ENCODE measurements around the gene ZNF445.
"Not testable (repeated sequence)": the region's sequence is repeated elsewhere in the genome, so short reads cannot be mapped to it uniquely, and the experiment has no call there.

Gene ZNF445

GRCh38 chr3:44398853-44399252 lies 78.6 kb downstream of the ZNF445 start:
- H3K27ac ChIP-seq (ENCODE audit: low read depth, low read length) = no peak overlapping the region
- no peak for DNase-seq
- no peak overlapping the region for H2BK5ac ChIP-seq (ENCODE audit: low read depth, low read length, poor library complexity)
- peaks cover 0 to 2% of the 10 kb centered on the region in 2 experiments for H3K36me3 ChIP-seq (ENCODE audit: control insufficient read depth in 1 of 2, insufficient read depth in 2 of 2, low read length in 2 of 2)
- H3K27me3 ChIP-seq (ENCODE audit: insufficient read depth, low read length) = no peaks in the 10 kb centered on the region
- no peak overlapping the region for H3K18ac ChIP-seq (ENCODE audit: low read length)
- peaks cover 2% of the 10 kb centered on the region in 2 experiments for H3K4me1 ChIP-seq (ENCODE audit: control insufficient read depth in 1 of 2, insufficient read depth in 2 of 2, low read length in 2 of 2)
- no peak overlapping the region for H2AFZ ChIP-seq (ENCODE audit: insufficient read depth, low read length, poor library complexity)
- H3K79me2 ChIP-seq (ENCODE audit: control insufficient read depth, insufficient read depth, low read length, poor library complexity) = no peaks in the 10 kb centered on the region
- no peak overlapping the region for H2BK12ac ChIP-seq (ENCODE audit: low read length)
- no peak overlapping the region for H3K14ac ChIP-seq (ENCODE audit: low read length)
- H2BK120ac ChIP-seq (ENCODE audit: insufficient read depth, low read length, poor library complexity) = no peak overlapping the region
- H3K79me1 ChIP-seq (ENCODE audit: low read length) = no peaks in the 10 kb centered on the region
- no peak overlapping the region for H2AK5ac ChIP-seq (ENCODE audit: low read length)
- no peak overlapping the region for H3K23ac ChIP-seq (ENCODE audit: low read length)
- H3K4me2 ChIP-seq (ENCODE audit: low read length) = no peak overlapping the region
- no peak overlapping the region for H3K4ac ChIP-seq (ENCODE audit: low read depth, low read length)
- H3K9ac ChIP-seq (ENCODE audit: low read length) = no peak overlapping the region
- H4K12ac ChIP-seq (ENCODE audit: low read depth, low read length) = no peak overlapping the region
- no CpG with 5 or more reads among the region's 4 CpGs for WGBS (ENCODE audit: extremely low coverage, insufficient coverage, insufficient read length)
- no peak overlapping the region for H3K4me3 ChIP-seq (ENCODE audit: low read depth, low read length)
- no peak overlapping the region for H4K91ac ChIP-seq (ENCODE audit: low read depth, low read length)
- no peaks in the 10 kb centered on the region for H3K9me3 ChIP-seq (ENCODE audit: insufficient read depth, low read depth, low read length)
- H4K8ac ChIP-seq (ENCODE audit: low read depth, low read length) = no peak overlapping the region

GRCh38 chr3:44398271-44398670 lies 79.2 kb downstream of the ZNF445 start:
- H2AFZ ChIP-seq (ENCODE audit: insufficient read depth, low read length, poor library complexity); H3K79me2 ChIP-seq (ENCODE audit: control insufficient read depth, insufficient read depth, low read length, poor library complexity); H4K8ac ChIP-seq (ENCODE audit: low read depth, low read length); H2BK5ac ChIP-seq (ENCODE audit: low read depth, low read length, poor library complexity); H3K27ac ChIP-seq (ENCODE audit: low read depth, low read length); H3K18ac ChIP-seq (ENCODE audit: low read length); H2BK12ac ChIP-seq (ENCODE audit: low read length); H3K23ac ChIP-seq (ENCODE audit: low read length); H4K91ac ChIP-seq (ENCODE audit: low read depth, low read length); H3K14ac ChIP-seq (ENCODE audit: low read length); H3K9ac ChIP-seq (ENCODE audit: low read length); H3K36me3 ChIP-seq (ENCODE audit: control insufficient read depth in 1 of 2, insufficient read depth in 2 of 2, low read length in 2 of 2); H3K27me3 ChIP-seq (ENCODE audit: insufficient read depth, low read length); H3K4me2 ChIP-seq (ENCODE audit: low read length); H3K4ac ChIP-seq (ENCODE audit: low read depth, low read length); H3K4me3 ChIP-seq (ENCODE audit: low read depth, low read length); H3K4me1 ChIP-seq (ENCODE audit: control insufficient read depth in 1 of 2, insufficient read depth in 2 of 2, low read length in 2 of 2); H3K79me1 ChIP-seq (ENCODE audit: low read length); H4K12ac ChIP-seq (ENCODE audit: low read depth, low read length); H3K9me3 ChIP-seq (ENCODE audit: insufficient read depth, low read depth, low read length); H2AK5ac ChIP-seq (ENCODE audit: low read length); H2BK120ac ChIP-seq (ENCODE audit: insufficient read depth, low read length, poor library complexity): not testable (repeated sequence)
- peak; percentile 7 to 81 for DNase-seq
- no CpG with 5 or more reads among the region's 8 CpGs for whole genome bisulfite sequencing (ENCODE audit: extremely low coverage, insufficient coverage, insufficient read length)

GRCh38 chr3:44396200-44397171 lies 81.0 kb downstream of the ZNF445 start:
- H2AFZ ChIP-seq (ENCODE audit: insufficient read depth, low read length, poor library complexity) = no peak overlapping the region
- H3K9ac ChIP-seq (ENCODE audit: low read length) = no peak overlapping the region
- no peak overlapping the region for H2BK5ac ChIP-seq (ENCODE audit: low read depth, low read length, poor library complexity)
- no peak overlapping the region for H3K4ac ChIP-seq (ENCODE audit: low read depth, low read length)
- no peak overlapping the region for H4K91ac ChIP-seq (ENCODE audit: low read depth, low read length)
- no peak overlapping the region for H3K27ac ChIP-seq (ENCODE audit: low read depth, low read length)
- no peak overlapping the region for H3K14ac ChIP-seq (ENCODE audit: low read length)
- H2BK120ac ChIP-seq (ENCODE audit: insufficient read depth, low read length, poor library complexity) = no peak overlapping the region
- H2AK5ac ChIP-seq (ENCODE audit: low read length) = no peak overlapping the region
- H3K23ac ChIP-seq (ENCODE audit: low read length) = no peak overlapping the region
- no peak overlapping the region for H2BK12ac ChIP-seq (ENCODE audit: low read length)
- no peaks in the 10 kb centered on the region for H3K27me3 ChIP-seq (ENCODE audit: insufficient read depth, low read length)
- H3K36me3 ChIP-seq (ENCODE audit: control insufficient read depth in 1 of 2, insufficient read depth in 2 of 2, low read length in 2 of 2) = peaks cover 0 to under 1% of the 10 kb centered on the region in 2 experiments
- no peak overlapping the region for H4K12ac ChIP-seq (ENCODE audit: low read depth, low read length)
- no peaks in the 10 kb centered on the region for H3K79me1 ChIP-seq (ENCODE audit: low read length)
- DNase-seq = no peak
- no peaks in the 10 kb centered on the region for H3K79me2 ChIP-seq (ENCODE audit: control insufficient read depth, insufficient read depth, low read length, poor library complexity)
- no CpG with 5 or more reads among the region's 9 CpGs for WGBS (ENCODE audit: extremely low coverage, insufficient coverage, insufficient read length)
- no peak overlapping the region for H3K4me2 ChIP-seq (ENCODE audit: low read length)
- H4K8ac ChIP-seq (ENCODE audit: low read depth, low read length) = no peak overlapping the region
- no peaks in the 10 kb centered on the region for H3K9me3 ChIP-seq (ENCODE audit: insufficient read depth, low read depth, low read length)
- H3K4me1 ChIP-seq (ENCODE audit: control insufficient read depth in 1 of 2, insufficient read depth in 2 of 2, low read length in 2 of 2) = no peaks in the 10 kb centered on the region
- no peak overlapping the region for H3K4me3 ChIP-seq (ENCODE audit: low read depth, low read length)
- H3K18ac ChIP-seq (ENCODE audit: low read length) = no peak overlapping the region

GRCh38 chr3:44395714-44396113 lies 81.8 kb downstream of the ZNF445 start:
- Histone ChIP-seq H2AK5ac (ENCODE audit: low read length) (no peak overlapping the region), H3K4me2 (ENCODE audit: low read length) (no peak overlapping the region), H2BK120ac (ENCODE audit: insufficient read depth, low read length, poor library complexity) (no peak overlapping the region), H4K12ac (ENCODE audit: low read depth, low read length) (no peak overlapping the region), H3K18ac (ENCODE audit: low read length) (no peak overlapping the region), H4K8ac (ENCODE audit: low read depth, low read length) (no peak overlapping the region), H4K91ac (ENCODE audit: low read depth, low read length) (no peak overlapping the region), H3K9me3 (ENCODE audit: insufficient read depth, low read depth, low read length) (no peaks in the 10 kb centered on the region), H3K9ac (ENCODE audit: low read length) (no peak overlapping the region), H3K4me1 (ENCODE audit: control insufficient read depth in 1 of 2, insufficient read depth in 2 of 2, low read length in 2 of 2) (no peaks in the 10 kb centered on the region), H3K27ac (ENCODE audit: low read depth, low read length) (no peak overlapping the region), H2BK12ac (ENCODE audit: low read length) (no peak overlapping the region), H2AFZ (ENCODE audit: insufficient read depth, low read length, poor library complexity) (no peak overlapping the region), H3K4ac (ENCODE audit: low read depth, low read length) (no peak overlapping the region), H2BK5ac (ENCODE audit: low read depth, low read length, poor library complexity) (no peak overlapping the region), H3K79me2 (ENCODE audit: control insufficient read depth, insufficient read depth, low read length, poor library complexity) (no peaks in the 10 kb centered on the region), H3K27me3 (ENCODE audit: insufficient read depth, low read length) (no peaks in the 10 kb centered on the region), H3K79me1 (ENCODE audit: low read length) (no peaks in the 10 kb centered on the region), H3K36me3 (ENCODE audit: control insufficient read depth in 1 of 2, insufficient read depth in 2 of 2, low read length in 2 of 2) (peaks cover 0 to 1% of the 10 kb centered on the region in 2 experiments), H3K4me3 (ENCODE audit: low read depth, low read length) (no peak overlapping the region), H3K23ac (ENCODE audit: low read length) (no peak overlapping the region), H3K14ac (ENCODE audit: low read length) (no peak overlapping the region)
- WGBS (ENCODE audit: extremely low coverage, insufficient coverage, insufficient read length) = no CpG with 5 or more reads among the region's 9 CpGs
- no peak for DNase-seq
